ENCODE measurements around the gene UMAD1.

The UMAD1 gene

GRCh38 chr7:7639421-7639820, 1.1 kb upstream of the UMAD1 start:
- TF ChIP-seq USF1 (IDR thresholded peaks at IDR 0.05) (no peak), MAX (IDR thresholded peaks at IDR 0.05) (no peak), TCF12 (IDR thresholded peaks at IDR 0.05; ENCODE audit: low read depth) (no peak), CREB1 (IDR thresholded peaks at IDR 0.05; ENCODE audit: low read depth) (no peak), CEBPB (IDR thresholded peaks at IDR 0.05) (no peak), TAF1 (IDR thresholded peaks at IDR 0.05; ENCODE audit: low read depth) (no peak), FOXM1 (IDR thresholded peaks at IDR 0.05; ENCODE audit: borderline replicate concordance, low read depth) (no peak), TEAD4 (IDR thresholded peaks at IDR 0.05) (no peak), EP300 (IDR thresholded peaks at IDR 0.05; ENCODE audit: borderline replicate concordance) (no peak), EGR1 (IDR thresholded peaks at IDR 0.05) (no peak), RAD21 (IDR thresholded peaks at IDR 0.05; ENCODE audit: low read depth) (no peak), ZBTB7A (IDR thresholded peaks at IDR 0.05; ENCODE audit: low read depth) (no peak), YY1 (IDR thresholded peaks at IDR 0.05; ENCODE audit: low read depth) (no peak), NFIC (IDR thresholded peaks at IDR 0.05) (no peak)
- TF ChIP-seq, protein P1, sequence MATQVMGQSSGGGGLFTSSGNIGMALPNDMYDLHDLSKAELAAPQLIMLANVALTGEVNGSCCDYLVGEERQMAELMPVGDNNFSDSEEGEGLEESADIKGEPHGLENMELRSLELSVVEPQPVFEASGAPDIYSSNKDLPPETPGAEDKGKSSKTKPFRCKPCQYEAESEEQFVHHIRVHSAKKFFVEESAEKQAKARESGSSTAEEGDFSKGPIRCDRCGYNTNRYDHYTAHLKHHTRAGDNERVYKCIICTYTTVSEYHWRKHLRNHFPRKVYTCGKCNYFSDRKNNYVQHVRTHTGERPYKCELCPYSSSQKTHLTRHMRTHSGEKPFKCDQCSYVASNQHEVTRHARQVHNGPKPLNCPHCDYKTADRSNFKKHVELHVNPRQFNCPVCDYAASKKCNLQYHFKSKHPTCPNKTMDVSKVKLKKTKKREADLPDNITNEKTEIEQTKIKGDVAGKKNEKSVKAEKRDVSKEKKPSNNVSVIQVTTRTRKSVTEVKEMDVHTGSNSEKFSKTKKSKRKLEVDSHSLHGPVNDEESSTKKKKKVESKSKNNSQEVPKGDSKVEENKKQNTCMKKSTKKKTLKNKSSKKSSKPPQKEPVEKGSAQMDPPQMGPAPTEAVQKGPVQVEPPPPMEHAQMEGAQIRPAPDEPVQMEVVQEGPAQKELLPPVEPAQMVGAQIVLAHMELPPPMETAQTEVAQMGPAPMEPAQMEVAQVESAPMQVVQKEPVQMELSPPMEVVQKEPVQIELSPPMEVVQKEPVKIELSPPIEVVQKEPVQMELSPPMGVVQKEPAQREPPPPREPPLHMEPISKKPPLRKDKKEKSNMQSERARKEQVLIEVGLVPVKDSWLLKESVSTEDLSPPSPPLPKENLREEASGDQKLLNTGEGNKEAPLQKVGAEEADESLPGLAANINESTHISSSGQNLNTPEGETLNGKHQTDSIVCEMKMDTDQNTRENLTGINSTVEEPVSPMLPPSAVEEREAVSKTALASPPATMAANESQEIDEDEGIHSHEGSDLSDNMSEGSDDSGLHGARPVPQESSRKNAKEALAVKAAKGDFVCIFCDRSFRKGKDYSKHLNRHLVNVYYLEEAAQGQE (IDR thresholded peaks at IDR 0.05; ENCODE audit: low read depth), result no peak

DNA sequence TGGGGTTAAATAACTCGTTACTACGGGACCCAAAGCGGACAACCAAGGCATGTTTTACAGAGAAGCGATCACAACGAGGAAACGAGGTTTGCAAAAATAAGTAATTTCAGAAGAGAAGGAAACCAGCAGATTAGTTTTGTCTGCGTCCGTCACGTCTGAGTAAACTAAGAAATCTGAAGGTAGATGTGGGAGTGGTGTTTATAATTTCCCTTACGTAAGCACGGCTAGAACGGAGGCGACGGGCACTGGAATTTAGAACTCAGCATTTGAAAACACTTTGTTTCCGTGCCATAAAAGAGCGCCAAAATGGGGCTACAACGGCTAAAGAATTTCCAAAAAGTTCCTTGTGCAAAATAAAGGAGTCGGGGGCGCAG, 718 bp upstream of the UMAD1 start:
- TF ChIP-seq TCF12 (IDR thresholded peaks at IDR 0.05; ENCODE audit: low read depth), result no peak
- no peak for TF ChIP-seq TAF1 (IDR thresholded peaks at IDR 0.05; ENCODE audit: low read depth)
- no peak for TF ChIP-seq RAD21 (IDR thresholded peaks at IDR 0.05; ENCODE audit: low read depth)

DNA sequence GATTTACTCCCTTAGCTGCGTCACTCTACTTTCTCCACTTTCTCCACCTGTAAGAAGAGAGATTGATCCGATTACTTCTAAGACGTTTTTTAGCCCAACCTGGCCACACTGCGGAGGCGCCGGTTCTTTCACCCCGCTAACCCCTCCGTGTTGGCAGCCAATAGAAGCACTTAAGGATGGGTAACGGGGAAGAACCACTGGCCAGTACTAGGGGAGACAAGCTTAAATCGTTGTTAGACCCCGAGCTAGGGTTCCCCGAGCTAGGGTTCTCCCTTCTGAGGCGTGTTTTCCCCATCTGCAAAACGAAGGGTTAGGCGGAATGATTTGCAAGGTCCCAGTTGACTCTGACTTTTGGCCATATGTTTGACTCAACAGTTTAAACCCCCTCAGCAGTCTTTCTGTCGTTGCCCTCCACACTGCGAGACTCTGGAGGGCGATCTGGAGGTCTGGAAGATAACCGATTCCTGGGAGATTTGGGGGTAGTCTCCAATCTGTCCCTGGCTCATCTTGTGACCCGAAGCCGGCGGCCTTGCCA, 644 bp downstream of the UMAD1 start:
- no peak for TF ChIP-seq MAX (IDR thresholded peaks at IDR 0.05)
- TF ChIP-seq RAD21 (IDR thresholded peaks at IDR 0.05; ENCODE audit: low read depth), result no peak

DNA sequence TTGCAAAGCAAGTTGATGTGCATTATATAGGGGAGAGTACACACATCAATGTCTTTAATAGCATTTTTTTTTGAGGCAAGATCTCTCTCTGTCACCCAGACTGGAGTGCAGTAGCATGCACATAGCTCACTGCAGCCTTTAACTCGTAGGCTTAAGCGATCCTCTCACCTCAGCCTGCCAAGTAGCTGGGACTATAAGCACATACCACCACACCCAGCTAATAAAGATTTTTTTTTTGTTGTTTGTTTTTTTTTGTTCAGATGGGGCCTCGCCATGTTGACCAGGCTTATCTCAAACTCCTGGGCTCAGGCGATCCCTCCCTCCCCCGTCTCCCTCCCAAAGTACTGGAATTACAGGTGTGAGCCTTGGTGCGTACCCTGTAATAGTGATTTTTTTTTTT, 1.5 kb downstream of the UMAD1 start:
- TF ChIP-seq YY1 (IDR thresholded peaks at IDR 0.05; ENCODE audit: low read depth), result no peak
- no peak for TF ChIP-seq MAX (IDR thresholded peaks at IDR 0.05)
- no peak for TF ChIP-seq USF1 (IDR thresholded peaks at IDR 0.05)
- no peak for TF ChIP-seq TCF12 (IDR thresholded peaks at IDR 0.05; ENCODE audit: low read depth)
- TF ChIP-seq FOXM1 (IDR thresholded peaks at IDR 0.05; ENCODE audit: borderline replicate concordance, low read depth), result no peak
- no peak for TF ChIP-seq EGR1 (IDR thresholded peaks at IDR 0.05)
- TF ChIP-seq CEBPB (IDR thresholded peaks at IDR 0.05), result no peak

- TF ChIP-seq, protein P1 (IDR thresholded peaks at IDR 0.05; ENCODE audit: low read depth), result no peak
- TF ChIP-seq FOXM1 (IDR thresholded peaks at IDR 0.05; ENCODE audit: borderline replicate concordance, low read depth) (no peak), TCF12 (IDR thresholded peaks at IDR 0.05; ENCODE audit: low read depth) (no peak), TAF1 (IDR thresholded peaks at IDR 0.05; ENCODE audit: low read depth) (no peak)
Observed at GRCh38 chr7:7647495-7648036, 7.0 kb downstream of the UMAD1 start.

DNA sequence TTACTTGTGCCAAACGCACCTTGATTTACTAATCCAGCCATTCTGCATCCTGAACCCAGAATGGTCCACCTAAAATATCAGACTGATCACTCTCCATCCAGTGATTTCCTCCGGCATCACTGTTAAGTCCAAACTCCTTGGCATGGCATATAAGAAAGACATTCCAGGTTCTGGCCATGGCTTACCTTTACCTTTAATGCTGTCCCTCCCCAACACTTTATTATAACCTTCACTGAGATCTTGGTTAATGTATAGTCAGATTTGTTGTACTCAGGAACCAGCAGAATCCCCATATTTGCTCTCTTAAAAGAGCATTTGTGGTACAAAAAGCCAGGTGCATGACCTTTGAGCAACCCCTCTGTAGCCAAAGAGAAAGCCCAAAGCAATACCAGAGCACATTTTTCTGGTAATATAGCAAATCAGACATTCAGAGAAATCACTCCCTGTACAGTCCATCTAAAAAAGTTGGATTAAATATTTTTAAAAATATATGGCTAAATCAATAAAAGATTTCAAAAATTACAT, 10.2 kb downstream of the UMAD1 start:
- no peak for TF ChIP-seq RAD21 (IDR thresholded peaks at IDR 0.05; ENCODE audit: low read depth)

DNA sequence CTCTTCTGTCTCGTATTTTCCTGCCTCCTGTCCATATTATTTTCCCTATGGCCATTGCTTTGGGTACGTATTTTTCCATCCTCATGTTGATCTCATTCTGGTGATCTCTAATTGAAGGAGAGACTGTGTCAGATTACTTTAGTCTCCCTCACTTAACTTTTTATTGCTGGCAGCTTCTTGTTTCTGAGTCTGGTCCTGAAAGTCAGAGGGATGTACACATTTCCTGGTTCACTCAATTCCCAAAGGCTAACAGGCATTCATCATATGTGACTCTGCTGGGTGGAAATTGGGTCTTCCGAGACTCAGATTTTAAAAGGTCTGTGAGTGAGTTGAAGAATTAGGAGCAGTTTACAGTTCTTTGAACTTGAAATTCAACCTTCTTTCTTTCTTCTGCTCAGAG, 10.9 kb downstream of the UMAD1 start:
- TF ChIP-seq ZBTB7A (IDR thresholded peaks at IDR 0.05; ENCODE audit: low read depth), result no peak
- no peak for TF ChIP-seq FOXM1 (IDR thresholded peaks at IDR 0.05; ENCODE audit: borderline replicate concordance, low read depth)
- TF ChIP-seq USF1 (IDR thresholded peaks at IDR 0.05), result no peak
- TF ChIP-seq EGR1 (IDR thresholded peaks at IDR 0.05), result no peak
- TF ChIP-seq, protein P1 (IDR thresholded peaks at IDR 0.05; ENCODE audit: low read depth), result no peak
- no peak for TF ChIP-seq TEAD4 (IDR thresholded peaks at IDR 0.05)
- TF ChIP-seq CREB1 (IDR thresholded peaks at IDR 0.05; ENCODE audit: low read depth), result no peak
- no peak for TF ChIP-seq EP300 (IDR thresholded peaks at IDR 0.05; ENCODE audit: borderline replicate concordance)
- TF ChIP-seq YY1 (IDR thresholded peaks at IDR 0.05; ENCODE audit: low read depth), result no peak
- TF ChIP-seq CEBPB (IDR thresholded peaks at IDR 0.05), result no peak

Measured in Ishikawa (cell line).